HG03066 (cell line): ENCODE results near the gene GIMAP7.

ENCODE experiments used
- ATAC-seq: cut with Tn5 transposase; IDR thresholded peaks from one replicate; pipeline ENCODE4 v1.9.1; 2021; ENCODE audit warnings: low read depth; ENCODE audit not compliant: unreplicated experiment

GIMAP7 gene

GRCh38 chr7:150568714-150569113 lies 54.0 kb downstream of the GIMAP7 start:
- no peak for ATAC-seq

GRCh38 chr7:150569245-150569955 lies 54.7 kb downstream of the GIMAP7 start:
- ATAC-seq = no peak
